Cortex of kidney (tissue), 1 donor: ENCODE data around the gene OR2T1.
"Not testable (repeated sequence)": the region's sequence is repeated elsewhere in the genome, so short reads cannot be mapped to it uniquely, and the experiment has no call there.

Experiments
- DNase-seq: peaks from one replicate; lab custom pipeline; 2025; lab: John Stamatoyannopoulos, UW

The OR2T1 gene, protein sequence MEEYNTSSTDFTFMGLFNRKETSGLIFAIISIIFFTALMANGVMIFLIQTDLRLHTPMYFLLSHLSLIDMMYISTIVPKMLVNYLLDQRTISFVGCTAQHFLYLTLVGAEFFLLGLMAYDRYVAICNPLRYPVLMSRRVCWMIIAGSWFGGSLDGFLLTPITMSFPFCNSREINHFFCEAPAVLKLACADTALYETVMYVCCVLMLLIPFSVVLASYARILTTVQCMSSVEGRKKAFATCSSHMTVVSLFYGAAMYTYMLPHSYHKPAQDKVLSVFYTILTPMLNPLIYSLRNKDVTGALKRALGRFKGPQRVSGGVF

DNA sequence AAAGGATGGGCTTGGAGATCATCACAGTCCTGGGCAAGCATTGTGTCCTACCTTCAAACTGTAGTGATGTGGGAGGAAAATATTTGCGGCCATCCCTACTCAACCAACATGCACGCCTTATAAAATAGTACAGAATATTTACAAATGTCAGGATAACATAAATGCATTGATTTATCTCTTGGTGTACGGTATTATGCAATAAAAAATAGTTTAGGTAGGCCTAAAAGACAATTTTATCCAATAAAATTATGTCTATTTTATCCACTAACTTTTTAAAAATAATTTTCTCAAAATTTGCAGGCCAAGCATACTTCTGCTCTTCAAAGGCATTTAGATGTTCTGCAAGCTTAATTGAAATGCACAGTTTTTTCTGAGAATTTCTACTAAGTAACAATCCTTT lies at the start of gene OR2T1:
TSS of gene OR2T1 (plus strand) at position 301 of the 400 bp plus-strand sequence. CDS start 3,100 bp downstream, outside the sequence.
- DNase-seq: no peak

DNA sequence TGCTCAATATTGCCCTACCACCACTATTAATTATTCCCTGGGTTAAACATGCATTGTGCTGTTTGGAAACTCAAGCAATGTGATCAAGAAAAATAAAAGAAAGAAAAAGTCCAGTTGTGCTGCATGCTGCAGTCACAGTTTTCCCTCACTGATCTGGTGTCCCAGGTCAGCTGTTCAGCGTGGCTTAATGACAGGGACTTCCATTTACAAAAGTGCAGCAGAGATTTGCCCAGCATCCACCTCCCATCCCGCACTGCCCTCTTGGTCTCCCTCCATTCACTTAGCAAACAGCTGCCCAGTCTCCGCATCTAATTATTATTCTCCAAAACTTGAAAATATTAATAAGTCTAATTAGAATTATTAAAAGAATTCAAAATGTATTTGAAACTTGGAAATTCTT lies 43.4 kb upstream of the OR2T1 start:
- no peak for DNase-seq

DNA sequence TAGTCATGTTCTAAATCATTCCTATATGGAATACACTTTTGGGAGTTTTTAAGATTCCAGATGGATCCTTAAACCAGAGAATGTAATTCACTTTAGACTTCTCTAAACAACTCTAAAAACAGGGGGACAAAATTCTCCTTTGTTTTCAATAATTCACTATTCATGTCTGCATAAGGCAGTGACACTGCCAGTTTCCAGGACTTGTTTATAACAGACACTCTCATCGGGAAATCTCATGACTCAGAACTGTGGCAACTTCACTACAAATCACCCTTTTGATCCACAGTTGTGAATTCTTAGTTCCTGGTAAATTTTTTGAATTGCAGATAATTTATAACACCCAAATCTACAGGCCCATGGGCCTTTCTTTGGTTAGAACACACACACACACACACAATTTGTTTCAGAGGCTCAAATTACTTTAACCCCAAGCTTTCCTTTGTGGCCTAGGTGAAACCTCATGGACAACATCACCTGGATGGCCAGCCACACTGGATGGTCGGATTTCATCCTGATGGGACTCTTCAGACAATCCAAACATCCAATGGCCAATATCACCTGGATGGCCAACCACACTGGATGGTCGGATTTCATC lies 41.6 kb upstream of the OR2T1 start, which contains the start of gene OR2T4:
TSS of gene OR2T4 (plus strand) at position 545 of the 595 bp plus-strand sequence. CDS start at position 545, 0 bp downstream.
- no peak for DNase-seq

- DNase-seq: no peak
Measured at GRCh38 chr1:248366609-248367008, 36.2 kb upstream of the OR2T1 start.

DNA sequence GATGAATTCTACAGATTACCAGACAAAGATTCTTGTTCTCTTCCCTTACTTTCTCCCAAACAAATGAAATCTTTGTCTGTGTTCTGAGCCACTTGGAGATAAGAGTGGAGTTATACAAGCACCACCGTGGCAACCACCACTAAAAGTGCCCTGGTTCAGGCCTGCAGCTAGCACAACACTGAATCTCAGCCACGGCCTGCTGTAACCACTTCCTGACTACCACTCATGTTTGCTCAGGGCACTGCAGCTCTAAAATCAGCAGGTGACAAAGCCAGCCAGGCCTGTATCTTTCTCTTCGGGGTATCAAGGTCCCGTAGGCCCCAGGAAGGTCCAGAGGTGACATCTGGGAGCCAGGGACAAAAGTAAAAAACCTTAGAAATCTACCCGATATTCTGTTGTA lies 30.5 kb upstream of the OR2T1 start:
- no peak for DNase-seq

- no peak for DNase-seq
Measured at GRCh38 chr1:248373761-248374160, 29.1 kb upstream of the OR2T1 start.

DNA sequence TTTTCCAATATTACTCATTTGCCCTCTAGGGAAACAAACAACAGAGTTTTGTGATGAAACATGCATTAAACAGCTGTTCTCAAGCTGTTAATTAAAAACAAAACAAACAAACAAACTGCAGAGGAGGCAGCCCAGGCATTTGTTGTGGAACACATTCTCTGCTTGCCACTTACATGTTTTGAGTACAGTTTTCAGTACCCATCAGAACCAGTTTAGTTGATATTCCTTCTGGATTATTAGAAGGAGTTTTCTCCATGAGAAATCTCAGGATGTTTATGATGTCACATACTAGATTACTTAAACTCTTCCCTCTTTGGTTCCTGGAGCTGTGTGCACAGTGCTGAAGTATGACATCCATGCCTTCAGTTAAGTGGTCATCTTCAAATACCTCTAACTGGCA lies 27.4 kb upstream of the OR2T1 start, which contains the start of gene OR2T6:
TSS of gene OR2T6 (plus strand) at position 301 of the 400 bp plus-strand sequence. CDS start 11,863 bp downstream, outside the sequence.
- DNase-seq: no peak

DNA sequence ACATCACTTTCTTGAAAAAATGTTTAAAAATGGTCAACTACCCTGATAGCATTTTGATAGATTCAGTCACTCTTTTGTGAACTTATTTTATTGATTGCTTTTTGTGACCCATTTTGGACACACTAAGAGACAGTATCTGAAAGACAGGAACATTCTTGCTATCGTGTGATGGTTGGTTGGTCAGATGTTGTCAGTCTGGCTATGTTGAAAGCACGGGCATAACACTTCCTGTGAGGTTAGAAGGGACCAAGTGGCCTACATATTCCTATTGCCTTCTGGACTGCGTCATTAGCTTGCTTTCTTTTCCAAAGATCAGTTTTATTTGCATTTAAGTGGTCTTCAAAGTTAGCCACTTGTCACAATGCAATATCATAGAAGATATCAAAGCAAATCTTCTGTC lies 25.9 kb upstream of the OR2T1 start:
- no peak for DNase-seq

DNA sequence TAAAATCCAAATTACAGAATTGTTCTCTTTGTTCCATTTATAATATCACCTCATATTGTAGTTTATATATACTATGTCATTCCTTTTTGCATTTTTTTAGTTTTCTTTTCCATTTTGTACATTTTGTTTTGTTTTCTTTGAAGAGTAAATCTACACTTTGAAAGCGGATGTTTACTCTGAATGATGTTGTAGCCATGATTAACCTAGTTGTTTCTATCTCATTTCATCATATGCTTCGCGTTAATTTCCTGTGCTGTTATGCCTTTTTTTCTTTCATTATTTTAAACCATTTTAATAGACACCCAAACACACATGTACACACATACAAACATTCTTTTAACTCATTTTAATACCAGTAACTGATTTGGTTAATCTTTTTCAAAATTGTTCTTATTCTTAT lies 22.0 kb upstream of the OR2T1 start:
- DNase-seq: no peak

DNA sequence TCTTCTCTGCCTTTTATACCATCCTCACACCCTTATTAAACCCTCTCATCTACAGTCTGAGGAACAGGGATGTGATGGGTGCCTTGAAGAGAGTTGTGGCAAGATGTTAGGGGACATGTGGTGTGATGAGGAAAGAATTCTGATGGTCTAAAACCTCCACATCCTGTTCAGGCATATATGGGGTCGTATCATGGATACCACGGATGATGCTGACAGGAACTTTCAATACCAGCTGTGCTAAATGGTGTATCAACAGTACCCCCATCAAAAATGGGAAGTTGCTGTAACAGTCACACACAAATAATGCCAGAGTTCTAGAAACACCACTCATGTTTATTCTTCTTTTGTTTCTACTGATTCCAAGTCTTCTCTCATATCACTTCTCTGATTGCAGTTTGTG lies 14.4 kb upstream of the OR2T1 start:
- no peak for DNase-seq

DNA sequence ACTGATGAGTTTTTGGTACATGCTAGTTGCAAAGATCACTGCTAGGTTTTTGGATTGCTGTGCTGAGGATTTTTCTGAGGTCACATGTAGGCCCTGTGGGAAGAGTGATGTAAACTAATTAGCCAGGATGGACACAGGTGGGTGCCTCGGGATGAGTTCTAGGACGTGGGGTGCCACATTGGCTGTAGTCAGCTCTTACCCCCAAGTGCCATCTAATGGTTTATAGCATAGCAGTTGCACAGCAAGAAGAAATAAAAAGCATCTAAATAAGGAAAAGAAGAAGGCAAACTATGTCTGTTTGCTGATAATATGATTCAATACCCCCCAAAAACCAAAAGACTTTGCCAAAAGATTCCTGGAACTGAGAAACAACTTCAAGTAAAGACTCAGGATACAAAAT lies 9.8 kb upstream of the OR2T1 start:
- DNase-seq: no peak

GRCh38 chr1:248404024-248404423 lies 1.2 kb downstream of the OR2T1 start:
- no peak for DNase-seq

DNA sequence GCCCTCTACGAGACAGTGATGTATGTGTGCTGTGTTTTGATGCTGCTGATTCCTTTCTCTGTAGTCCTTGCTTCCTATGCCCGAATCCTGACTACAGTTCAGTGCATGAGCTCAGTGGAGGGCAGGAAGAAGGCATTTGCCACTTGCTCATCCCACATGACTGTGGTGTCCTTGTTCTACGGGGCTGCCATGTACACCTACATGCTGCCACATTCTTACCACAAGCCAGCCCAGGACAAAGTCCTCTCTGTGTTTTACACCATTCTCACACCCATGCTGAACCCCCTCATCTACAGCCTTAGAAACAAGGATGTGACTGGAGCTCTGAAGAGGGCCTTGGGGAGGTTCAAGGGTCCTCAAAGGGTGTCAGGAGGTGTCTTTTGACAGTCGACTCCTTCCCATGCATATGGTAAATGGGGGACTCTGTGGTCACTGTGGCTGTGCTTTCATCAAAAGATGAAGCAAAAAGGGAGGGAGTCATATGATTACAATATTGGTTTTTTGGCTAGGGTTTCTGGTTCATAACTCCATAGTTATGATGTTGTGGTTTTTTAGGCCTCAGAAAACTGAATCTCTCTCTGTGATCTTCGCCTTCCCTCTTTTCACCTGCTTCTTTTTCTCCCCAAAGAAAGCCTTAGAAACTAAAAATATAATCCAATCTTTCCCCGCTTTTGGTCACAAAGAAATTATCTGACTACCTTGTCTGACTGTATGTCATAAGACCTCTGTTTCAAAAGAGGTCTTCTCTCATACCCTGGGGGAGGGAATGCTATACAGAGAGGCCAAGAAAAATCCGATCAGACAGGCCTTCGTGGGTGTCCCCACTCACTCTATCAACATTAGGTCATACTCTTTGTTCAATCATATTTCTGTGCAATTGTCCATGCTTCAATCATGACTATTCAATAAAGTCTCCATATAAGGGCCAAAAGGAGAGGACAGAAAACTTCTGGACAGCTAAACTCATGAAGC lies 4.2 kb downstream of the OR2T1 start:
- no peak for DNase-seq

- no peak for DNase-seq
Measured at GRCh38 chr1:248416226-248416625, 13.4 kb downstream of the OR2T1 start.

DNA sequence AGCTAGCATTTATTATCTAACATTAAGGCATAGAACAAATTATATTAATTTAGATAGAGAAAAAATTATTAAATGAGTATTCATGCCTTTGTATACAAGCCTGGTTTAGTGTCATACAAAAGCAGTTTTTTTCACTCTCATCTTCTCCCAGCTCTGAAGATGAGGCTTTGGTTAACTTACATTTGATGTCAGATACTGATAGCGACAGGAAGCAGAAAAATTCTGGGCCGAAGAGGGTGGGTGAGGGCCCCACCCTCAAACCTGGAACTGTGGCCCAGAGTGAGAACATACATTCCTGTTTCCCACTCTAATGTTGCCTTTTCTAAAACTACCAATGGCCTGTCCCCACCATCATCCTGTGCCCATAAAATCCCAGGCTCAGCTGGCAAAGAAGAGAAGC lies 15.0 kb downstream of the OR2T1 start:
- DNase-seq: no peak

GRCh38 chr1:248421384-248421783 lies 18.5 kb downstream of the OR2T1 start:
- DNase-seq: no peak

DNA sequence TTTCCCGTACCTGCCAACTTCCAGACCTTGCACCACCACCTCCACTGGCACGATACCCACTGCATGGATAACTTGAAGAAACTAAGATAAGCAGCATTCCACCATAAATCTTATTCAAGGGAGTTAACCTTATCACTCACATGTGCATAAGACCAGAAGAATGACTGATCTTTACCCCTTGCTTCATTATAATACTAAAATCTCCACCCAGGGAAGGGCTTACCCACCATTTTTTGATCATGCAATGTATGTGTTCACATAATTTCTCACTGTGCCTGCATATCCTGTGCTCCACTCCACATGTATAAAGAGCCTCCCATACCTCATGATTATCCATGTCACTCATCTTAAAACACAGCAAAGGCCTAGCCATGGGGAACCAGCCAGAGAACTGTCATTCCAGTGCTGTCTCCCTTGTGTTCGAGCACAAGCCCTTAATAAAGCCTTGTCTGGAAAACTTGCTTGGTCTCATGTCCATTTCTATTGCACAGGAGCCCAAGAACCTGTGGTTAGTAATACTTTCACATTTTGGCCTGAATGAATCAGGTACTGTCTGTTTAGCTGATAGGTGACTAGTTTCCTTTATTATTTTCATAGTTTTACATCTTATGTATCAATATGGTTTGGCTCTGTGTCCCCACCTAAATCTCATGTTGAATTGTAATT lies 24.8 kb downstream of the OR2T1 start:
- not testable (repeated sequence) for DNase-seq

GRCh38 chr1:248428192-248428533 lies 25.3 kb downstream of the OR2T1 start:
- DNase-seq: not testable (repeated sequence)

- DNase-seq: not testable (repeated sequence)
Measured at GRCh38 chr1:248431683-248432082, 28.8 kb downstream of the OR2T1 start.

- DNase-seq: not testable (repeated sequence)
Measured at GRCh38 chr1:248432201-248432600, 29.4 kb downstream of the OR2T1 start.

- DNase-seq: not testable (repeated sequence)
Measured at GRCh38 chr1:248433811-248434415, 31.1 kb downstream of the OR2T1 start.
